ENCODE results near the gene HCN4. TPM values are rescaled to one million over a fixed set of nuclear protein-coding genes. Genes with fewer than 3 reads are reported as not detected.

Gene HCN4
- total and polyA plus RNA-seq, 2 donors: 0.05 to 0.07 TPM

- Histone ChIP-seq H3K27ac (ENCODE audit: low read depth in 1 of 2, low read length in 1 of 2) (no peak overlapping the region), H3K36me3 (ENCODE audit: control insufficient read depth in 2 of 2, insufficient read depth in 2 of 2, low read length in 1 of 2) (no peaks in the 10 kb centered on the region), H3K9me3 (ENCODE audit: control insufficient read depth in 2 of 2, insufficient read depth in 1 of 2, low read length in 1 of 2) (no peaks in the 10 kb centered on the region), H3K4me3 (ENCODE audit: low read length in 2 of 2) (no peak overlapping the region), H3K27me3 (ENCODE audit: control insufficient read depth in 2 of 2, insufficient read depth in 1 of 2, low read length in 1 of 2) (peaks cover 56 to 61% of the 10 kb centered on the region in 2 donors), H3K4me1 (ENCODE audit: control insufficient read depth in 2 of 2, insufficient read depth in 2 of 2, low read length in 2 of 2) (no peaks in the 10 kb centered on the region)
- DNase-seq (ENCODE audit: low read depth in 6 of 9, low spot score in 9 of 9): no peak
- 73% methylated on average over 3 of the region's 3 CpGs for WGBS
Observed at GRCh38 chr15:73370151-73370550, 1.4 kb upstream of the HCN4 start.

GRCh38 chr15:73369154-73369694 is 466 bp upstream of the HCN4 start:
- H3K27me3 ChIP-seq (ENCODE audit: control insufficient read depth in 2 of 2, insufficient read depth in 1 of 2, low read length in 1 of 2): peaks cover 59 to 70% of the 10 kb centered on the region in 2 donors
- H3K4me1 ChIP-seq (ENCODE audit: control insufficient read depth in 2 of 2, insufficient read depth in 2 of 2, low read length in 2 of 2): no peaks in the 10 kb centered on the region
- no peak overlapping the region for H3K27ac ChIP-seq (ENCODE audit: low read depth in 1 of 2, low read length in 1 of 2)
- H3K4me3 ChIP-seq (ENCODE audit: low read length in 2 of 2): no peak overlapping the region
- H3K36me3 ChIP-seq (ENCODE audit: control insufficient read depth in 2 of 2, insufficient read depth in 2 of 2, low read length in 1 of 2): no peaks in the 10 kb centered on the region
- no peaks in the 10 kb centered on the region for H3K9me3 ChIP-seq (ENCODE audit: control insufficient read depth in 2 of 2, insufficient read depth in 1 of 2, low read length in 1 of 2)
- 4% methylated on average over 44 of the region's 44 CpGs for WGBS
- no peak for DNase-seq (ENCODE audit: low read depth in 6 of 9, low spot score in 9 of 9)

GRCh38 chr15:73367624-73368300 is 996 bp downstream of the HCN4 start:
- Histone ChIP-seq H3K27ac (ENCODE audit: low read depth in 1 of 2, low read length in 1 of 2) (no peak overlapping the region), H3K27me3 (ENCODE audit: control insufficient read depth in 2 of 2, insufficient read depth in 1 of 2, low read length in 1 of 2) (peaks cover 59 to 73% of the 10 kb centered on the region in 2 donors), H3K4me1 (ENCODE audit: control insufficient read depth in 2 of 2, insufficient read depth in 2 of 2, low read length in 2 of 2) (no peaks in the 10 kb centered on the region), H3K9me3 (ENCODE audit: control insufficient read depth in 2 of 2, insufficient read depth in 1 of 2, low read length in 1 of 2) (no peaks in the 10 kb centered on the region), H3K36me3 (ENCODE audit: control insufficient read depth in 2 of 2, insufficient read depth in 2 of 2, low read length in 1 of 2) (no peaks in the 10 kb centered on the region), H3K4me3 (ENCODE audit: low read length in 2 of 2) (no peak overlapping the region)
- 4% methylated on average over 90 of the region's 90 CpGs for WGBS
- DNase-seq (ENCODE audit: low read depth in 6 of 9, low spot score in 9 of 9): no peak

- DNase-seq (ENCODE audit: low read depth in 6 of 9, low spot score in 9 of 9): no peak
- WGBS: 21% methylated on average over 28 of the region's 28 CpGs
- H3K36me3 ChIP-seq (ENCODE audit: control insufficient read depth in 2 of 2, insufficient read depth in 2 of 2, low read length in 1 of 2): no peaks in the 10 kb centered on the region
- no peaks in the 10 kb centered on the region for H3K4me1 ChIP-seq (ENCODE audit: control insufficient read depth in 2 of 2, insufficient read depth in 2 of 2, low read length in 2 of 2)
- H3K27me3 ChIP-seq (ENCODE audit: control insufficient read depth in 2 of 2, insufficient read depth in 1 of 2, low read length in 1 of 2): peaks cover 59 to 71% of the 10 kb centered on the region in 2 donors
- no peak overlapping the region for H3K4me3 ChIP-seq (ENCODE audit: low read length in 2 of 2)
- H3K27ac ChIP-seq (ENCODE audit: low read depth in 1 of 2, low read length in 1 of 2): no peak overlapping the region
- no peaks in the 10 kb centered on the region for H3K9me3 ChIP-seq (ENCODE audit: control insufficient read depth in 2 of 2, insufficient read depth in 1 of 2, low read length in 1 of 2)
Observed at GRCh38 chr15:73366766-73367623, 1.8 kb downstream of the HCN4 start.

- Histone ChIP-seq H3K27me3 (ENCODE audit: control insufficient read depth in 2 of 2, insufficient read depth in 1 of 2, low read length in 1 of 2) (peaks cover 37 to 46% of the 10 kb centered on the region in 2 donors), H3K4me3 (ENCODE audit: low read length in 2 of 2) (no peak overlapping the region), H3K4me1 (ENCODE audit: control insufficient read depth in 2 of 2, insufficient read depth in 2 of 2, low read length in 2 of 2) (no peaks in the 10 kb centered on the region), H3K27ac (ENCODE audit: low read depth in 1 of 2, low read length in 1 of 2) (no peak overlapping the region), H3K9me3 (ENCODE audit: control insufficient read depth in 2 of 2, insufficient read depth in 1 of 2, low read length in 1 of 2) (no peaks in the 10 kb centered on the region), H3K36me3 (ENCODE audit: control insufficient read depth in 2 of 2, insufficient read depth in 2 of 2, low read length in 1 of 2) (no peaks in the 10 kb centered on the region)
- WGBS: 80% methylated on average over 3 of the region's 3 CpGs
- DNase-seq (ENCODE audit: low read depth in 6 of 9, low spot score in 9 of 9): no peak
Observed at GRCh38 chr15:73364070-73364469, 4.7 kb downstream of the HCN4 start.

GRCh38 chr15:73362900-73363299 is 5.9 kb downstream of the HCN4 start:
- H3K4me1 ChIP-seq (ENCODE audit: control insufficient read depth in 2 of 2, insufficient read depth in 2 of 2, low read length in 2 of 2): no peaks in the 10 kb centered on the region
- no peak for DNase-seq (ENCODE audit: low read depth in 6 of 9, low spot score in 9 of 9)
- no peak overlapping the region for H3K4me3 ChIP-seq (ENCODE audit: low read length in 2 of 2)
- H3K27ac ChIP-seq (ENCODE audit: low read depth in 1 of 2, low read length in 1 of 2): no peak overlapping the region
- WGBS: 78% methylated on average over 5 of the region's 5 CpGs
- peaks cover 26 to 38% of the 10 kb centered on the region in 2 donors for H3K27me3 ChIP-seq (ENCODE audit: control insufficient read depth in 2 of 2, insufficient read depth in 1 of 2, low read length in 1 of 2)
- H3K36me3 ChIP-seq (ENCODE audit: control insufficient read depth in 2 of 2, insufficient read depth in 2 of 2, low read length in 1 of 2): no peaks in the 10 kb centered on the region
- no peaks in the 10 kb centered on the region for H3K9me3 ChIP-seq (ENCODE audit: control insufficient read depth in 2 of 2, insufficient read depth in 1 of 2, low read length in 1 of 2)

GRCh38 chr15:73361337-73361736 is 7.4 kb downstream of the HCN4 start:
- DNase-seq (ENCODE audit: low read depth in 6 of 9, low spot score in 9 of 9): no peak
- H3K27ac ChIP-seq (ENCODE audit: low read depth in 1 of 2, low read length in 1 of 2): no peak overlapping the region
- H3K36me3 ChIP-seq (ENCODE audit: control insufficient read depth in 2 of 2, insufficient read depth in 2 of 2, low read length in 1 of 2): no peaks in the 10 kb centered on the region
- no peaks in the 10 kb centered on the region for H3K4me1 ChIP-seq (ENCODE audit: control insufficient read depth in 2 of 2, insufficient read depth in 2 of 2, low read length in 2 of 2)
- peaks cover 12 to 26% of the 10 kb centered on the region in 2 donors for H3K27me3 ChIP-seq (ENCODE audit: control insufficient read depth in 2 of 2, insufficient read depth in 1 of 2, low read length in 1 of 2)
- WGBS: 83% methylated on average over 7 of the region's 7 CpGs
- H3K9me3 ChIP-seq (ENCODE audit: control insufficient read depth in 2 of 2, insufficient read depth in 1 of 2, low read length in 1 of 2): no peaks in the 10 kb centered on the region
- H3K4me3 ChIP-seq (ENCODE audit: low read length in 2 of 2): no peak overlapping the region

- Histone ChIP-seq H3K27ac (ENCODE audit: low read depth in 1 of 2, low read length in 1 of 2) (no peak overlapping the region), H3K9me3 (ENCODE audit: control insufficient read depth in 2 of 2, insufficient read depth in 1 of 2, low read length in 1 of 2) (no peaks in the 10 kb centered on the region), H3K4me1 (ENCODE audit: control insufficient read depth in 2 of 2, insufficient read depth in 2 of 2, low read length in 2 of 2) (no peaks in the 10 kb centered on the region), H3K4me3 (ENCODE audit: low read length in 2 of 2) (no peak overlapping the region), H3K27me3 (ENCODE audit: control insufficient read depth in 2 of 2, insufficient read depth in 1 of 2, low read length in 1 of 2) (peaks cover 0 to 9% of the 10 kb centered on the region in 2 donors), H3K36me3 (ENCODE audit: control insufficient read depth in 2 of 2, insufficient read depth in 2 of 2, low read length in 1 of 2) (no peaks in the 10 kb centered on the region)
- DNase-seq (ENCODE audit: low read depth in 6 of 9, low spot score in 9 of 9): no peak
- WGBS: 73% methylated on average over 5 of the region's 5 CpGs
Observed at GRCh38 chr15:73359651-73360050, 9.1 kb downstream of the HCN4 start.
